Right atrium auricular region (tissue), 2 donors: ENCODE measurements around the gene PCA3. TPM values are rescaled to one million over a fixed set of nuclear protein-coding genes. Genes with fewer than 3 reads are reported as not detected.

Experiments used
- DNase-seq: peaks from one replicate; pipeline ENCODE4 v3.0.0-alpha.2; 2019; ENCODE audit warnings: low spot score
- H3K27ac ChIP-seq, 2 donors: fragments of 200-600 bp; sonication (generic); 1 replicate in 1 of 2; 2 replicates in 1 of 2; pipeline ENCODE4 v1.5.1; 2016 to 2019
- H3K27me3 ChIP-seq, 2 donors: fragments of 200-600 bp; sonication (generic); one replicate each; pipeline versions ENCODE4 v1.5.1 to v1.6.0; 2017 to 2019
- H3K36me3 ChIP-seq: fragments of 200-600 bp; sonication (generic); one replicate; pipeline ENCODE4 v1.5.1; 2016
- H3K4me1 ChIP-seq, 2 donors: fragments of 200-600 bp; sonication (generic); one replicate each; pipeline versions ENCODE4 v1.5.1 to v1.6.0; 2017 to 2019
- H3K4me3 ChIP-seq, 2 donors: fragments of 200-600 bp; sonication (generic); 1 replicate in 1 of 2; 2 replicates in 1 of 2; pipeline ENCODE4 v1.5.1; 2017 to 2019; ENCODE audit warnings: mild to moderate bottlenecking in 1 of 2, moderate library complexity in 1 of 2
- H3K9me3 ChIP-seq, 2 donors: fragments of 200-600 bp; sonication (generic); one replicate each; pipeline ENCODE4 v1.5.1; 2019
- CTCF ChIP-seq, 2 donors: fragments of 200-600 bp; sonication (generic); IDR thresholded peaks; one replicate each; pipeline ENCODE4 v1.5.1; 2019; ENCODE audit warnings: antibody characterized with exemption in 2 of 2
- total RNA-seq, 2 donors: library from RNA; depleted of rRNA; stranded (reverse); fragments of >200 nt; gene quantifications; one replicate each; pipeline ENCODE4 v1.1.0, GENCODE V29; 2016

The PCA3 gene
- total RNA-seq, 2 donors from 2014 or later = not detected

- no peaks in the 10 kb centered on the region for H3K4me1 ChIP-seq
- no peak overlapping the region for H3K4me3 ChIP-seq
- H3K27ac ChIP-seq = no peak overlapping the region
- no peak for TF ChIP-seq CTCF (IDR thresholded peaks at IDR 0.05)
- DNase-seq = no peak
- H3K27me3 ChIP-seq = no peaks in the 10 kb centered on the region
- H3K9me3 ChIP-seq = no peaks in the 10 kb centered on the region
- no peaks in the 10 kb centered on the region for H3K36me3 ChIP-seq
These were observed 7.1 kb upstream of the PCA3 start for GRCh38 chr9:76756941-76757673.

DNA sequence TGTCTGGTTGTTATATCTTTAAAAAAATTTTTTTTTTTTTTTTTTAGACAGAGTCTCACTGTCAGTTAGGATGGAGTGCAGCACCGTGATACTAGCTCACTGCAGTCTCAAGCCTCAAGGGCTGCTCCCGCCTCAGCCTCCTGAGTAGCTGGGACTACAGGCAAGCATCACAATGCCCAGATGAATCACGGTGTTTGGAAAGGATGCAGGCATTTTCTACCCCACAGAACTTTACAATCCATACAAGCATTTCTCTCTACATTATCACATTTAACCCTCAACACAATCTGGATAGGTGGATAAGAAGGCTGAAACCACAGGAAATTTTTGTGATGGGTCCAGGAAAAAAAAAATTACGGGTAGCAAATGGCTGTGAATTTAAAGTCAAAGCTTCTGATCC lies 5.8 kb upstream of the PCA3 start:
- H3K27ac ChIP-seq = no peak overlapping the region
- H3K36me3 ChIP-seq = no peaks in the 10 kb centered on the region

DNA sequence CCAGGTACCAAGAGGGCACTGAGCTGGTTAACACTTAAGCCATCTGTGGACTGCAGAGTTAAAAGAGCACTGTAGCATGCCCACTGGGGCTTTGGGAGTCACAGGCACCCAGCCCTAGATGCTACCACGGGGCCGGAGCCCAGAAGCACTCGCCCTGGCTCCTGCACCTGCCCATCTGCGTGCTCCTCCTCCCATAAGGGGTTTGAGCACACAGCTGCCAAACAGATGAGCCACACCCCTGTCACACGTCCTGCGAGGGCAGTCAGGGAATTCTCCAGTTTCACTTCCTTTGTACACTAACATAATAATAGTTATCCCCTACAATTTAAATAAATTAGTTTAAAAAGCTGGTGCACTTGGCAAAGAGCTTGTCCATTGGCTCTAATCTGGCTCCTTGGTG lies 4.5 kb upstream of the PCA3 start:
- H3K4me3 ChIP-seq = no peak overlapping the region
- no peaks in the 10 kb centered on the region for H3K9me3 ChIP-seq
- no peaks in the 10 kb centered on the region for H3K27me3 ChIP-seq
- no peak overlapping the region for H3K27ac ChIP-seq
- no peak for TF ChIP-seq CTCF (IDR thresholded peaks at IDR 0.05)
- no peaks in the 10 kb centered on the region for H3K4me1 ChIP-seq
- no peaks in the 10 kb centered on the region for H3K36me3 ChIP-seq
- DNase-seq = no peak

More for the DNA sequence above, 5.8 kb upstream of the PCA3 start:
- H3K27me3 ChIP-seq = no peaks in the 10 kb centered on the region
- H3K9me3 ChIP-seq = no peaks in the 10 kb centered on the region
- no peak for TF ChIP-seq CTCF (IDR thresholded peaks at IDR 0.05)
- no peaks in the 10 kb centered on the region for H3K4me1 ChIP-seq
- no peak for DNase-seq
- H3K4me3 ChIP-seq = no peak overlapping the region

DNA sequence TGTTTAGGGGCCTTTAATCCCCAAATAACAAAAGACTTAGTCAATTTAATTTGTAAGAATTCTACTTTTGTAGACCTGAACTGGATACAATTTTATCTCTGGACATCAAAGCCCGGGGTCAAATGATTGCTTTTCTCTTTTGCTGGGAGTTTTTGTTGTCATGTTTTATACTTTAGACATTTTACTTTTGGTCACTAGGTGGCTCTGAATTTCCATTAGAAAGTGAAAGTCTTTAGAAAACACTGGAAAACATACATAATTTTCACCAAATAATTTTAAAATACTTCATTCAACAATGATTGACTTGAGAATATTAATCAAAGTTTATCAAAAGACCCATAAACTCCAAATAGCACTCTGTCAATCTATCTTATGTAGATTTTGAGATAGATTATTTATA lies 2.8 kb upstream of the PCA3 start:
- H3K36me3 ChIP-seq = no peaks in the 10 kb centered on the region
- H3K4me1 ChIP-seq = no peaks in the 10 kb centered on the region
- H3K27ac ChIP-seq = no peak overlapping the region
- no peaks in the 10 kb centered on the region for H3K9me3 ChIP-seq
- H3K4me3 ChIP-seq = no peak overlapping the region
- H3K27me3 ChIP-seq = no peaks in the 10 kb centered on the region
- no peak for DNase-seq
- TF ChIP-seq CTCF (IDR thresholded peaks at IDR 0.05) = peak in 1 of 2 donors; percentile 40

- Histone ChIP-seq H3K36me3 (no peaks in the 10 kb centered on the region), H3K4me1 (no peaks in the 10 kb centered on the region), H3K9me3 (no peaks in the 10 kb centered on the region), H3K27me3 (no peaks in the 10 kb centered on the region), H3K4me3 (no peak overlapping the region), H3K27ac (no peak overlapping the region)
- no peak for DNase-seq
- no peak for TF ChIP-seq CTCF (IDR thresholded peaks at IDR 0.05)
These were observed 1.9 kb downstream of the PCA3 start for GRCh38 chr9:76766126-76766525.
